Stromal cell of bone marrow (primary cell): ENCODE results near the gene POU5F1.

ENCODE experiments used
- DNase-seq: peaks from one replicate; pipeline ENCODE4 v3.0.0-alpha.2; 2012; ENCODE audit warnings: low read depth

POU5F1 gene

DNA sequence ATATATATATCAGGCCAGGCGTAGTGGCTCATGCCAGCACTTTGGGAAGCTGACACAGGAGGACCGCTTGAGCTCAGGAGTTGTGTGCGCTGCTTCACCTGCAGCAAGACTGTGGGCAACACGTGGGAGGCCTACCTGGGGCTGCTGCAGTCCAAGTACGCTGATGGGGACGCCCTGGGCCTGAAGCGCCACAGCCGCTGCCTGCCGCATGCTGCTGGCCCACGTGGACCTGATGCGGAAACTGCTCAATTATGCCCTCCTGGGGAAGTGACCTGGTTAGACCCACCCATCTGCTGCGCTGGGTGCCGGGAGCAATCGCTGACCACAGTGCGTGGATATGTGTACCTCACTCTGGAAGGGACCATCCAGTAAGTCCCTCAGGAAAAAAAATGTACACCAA lies 29.8 kb downstream of the POU5F1 start:
- DNase-seq: no peak

GRCh38 chr6:31139599-31139998 lies 30.9 kb downstream of the POU5F1 start:
- DNase-seq: no peak

DNA sequence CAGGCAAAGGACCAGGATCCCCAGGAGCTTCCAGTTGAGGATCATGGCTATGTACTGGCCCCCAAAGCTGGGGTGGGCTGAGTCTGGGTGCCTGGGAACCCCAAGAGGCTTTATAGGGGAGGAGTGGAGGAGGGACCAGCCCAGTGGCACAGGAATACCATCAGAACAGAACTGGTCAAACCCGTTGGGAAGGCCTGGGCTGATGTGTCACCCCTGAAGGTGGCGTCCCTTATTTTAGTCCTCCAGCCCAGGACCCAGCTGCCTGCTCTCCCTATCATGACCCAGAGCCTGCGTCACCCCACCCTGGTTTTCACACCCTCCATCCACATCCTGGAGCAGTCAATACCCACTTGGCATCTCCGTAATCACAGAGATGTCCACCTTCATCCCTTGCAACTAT lies 31.5 kb downstream of the POU5F1 start, which contains the start of gene PSORS1C2:
Gene PSORS1C2, minus strand, starts transcription at position 85 of the 400 bp plus-strand sequence. Its CDS starts 40 bp downstream, at position 45.
- DNase-seq: no peak

DNA sequence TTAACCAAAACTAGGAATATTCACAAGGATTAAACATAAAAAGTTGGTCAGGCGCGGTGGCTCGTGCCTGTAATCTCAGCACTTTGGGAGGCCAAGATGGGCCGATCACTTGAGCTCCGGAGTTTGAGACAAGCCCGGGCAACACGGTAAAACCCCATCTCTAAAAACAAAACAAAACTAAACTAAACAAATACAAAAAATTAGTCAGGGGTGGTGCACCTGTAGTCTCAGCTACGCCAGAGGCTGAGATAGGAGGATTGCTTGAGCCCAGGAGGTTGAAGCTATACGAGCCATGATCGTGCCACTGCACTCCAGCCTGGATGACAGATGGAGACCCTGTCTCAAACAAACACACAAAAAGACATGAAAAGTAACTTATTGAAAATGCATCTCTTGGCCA lies 34.8 kb downstream of the POU5F1 start:
- DNase-seq: no peak

DNA sequence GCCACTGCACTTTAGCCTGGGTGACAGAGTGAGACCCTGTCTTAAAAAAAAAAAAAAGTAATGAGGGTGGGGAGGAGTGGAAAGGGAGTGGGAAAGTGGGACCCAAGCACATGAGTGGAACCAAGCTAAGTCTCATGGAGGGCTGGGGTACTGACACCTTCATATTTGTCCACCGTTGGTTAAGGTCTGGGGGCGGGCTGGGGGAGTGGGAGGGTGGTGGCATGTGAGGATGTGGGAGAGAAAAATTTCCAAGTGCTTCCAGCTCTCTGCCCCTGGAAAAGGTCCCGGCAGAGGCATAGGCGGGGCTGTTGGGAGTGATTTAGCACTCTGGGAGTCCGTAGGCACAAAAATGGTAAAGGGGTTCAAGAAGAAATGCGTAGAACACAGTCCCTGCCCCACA lies 37.7 kb downstream of the POU5F1 start:
- DNase-seq: no peak

DNA sequence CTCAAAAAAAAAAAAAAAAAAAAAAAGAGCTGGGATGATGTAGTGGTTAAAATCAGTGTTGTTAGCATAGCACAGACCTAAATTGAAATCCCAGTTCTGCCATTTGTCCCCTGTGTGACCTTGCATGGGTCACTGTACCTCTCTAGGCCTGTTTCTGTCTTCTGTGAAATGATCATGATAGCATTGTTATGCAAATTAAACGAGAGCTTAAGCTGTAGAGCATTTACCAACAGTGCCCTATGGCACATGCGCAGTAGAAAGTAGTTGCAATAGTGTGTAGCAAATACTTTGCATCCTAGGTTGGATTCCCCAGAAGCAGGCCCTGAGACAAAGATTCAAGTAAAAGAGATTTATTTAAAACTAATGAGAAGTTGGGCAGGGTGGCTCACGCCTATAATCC lies 38.9 kb downstream of the POU5F1 start:
- DNase-seq: no peak

- DNase-seq: no peak
Measured at GRCh38 chr6:31130751-31131150, 39.7 kb downstream of the POU5F1 start.

GRCh38 chr6:31129130-31129529 lies 41.4 kb downstream of the POU5F1 start:
- no peak for DNase-seq

DNA sequence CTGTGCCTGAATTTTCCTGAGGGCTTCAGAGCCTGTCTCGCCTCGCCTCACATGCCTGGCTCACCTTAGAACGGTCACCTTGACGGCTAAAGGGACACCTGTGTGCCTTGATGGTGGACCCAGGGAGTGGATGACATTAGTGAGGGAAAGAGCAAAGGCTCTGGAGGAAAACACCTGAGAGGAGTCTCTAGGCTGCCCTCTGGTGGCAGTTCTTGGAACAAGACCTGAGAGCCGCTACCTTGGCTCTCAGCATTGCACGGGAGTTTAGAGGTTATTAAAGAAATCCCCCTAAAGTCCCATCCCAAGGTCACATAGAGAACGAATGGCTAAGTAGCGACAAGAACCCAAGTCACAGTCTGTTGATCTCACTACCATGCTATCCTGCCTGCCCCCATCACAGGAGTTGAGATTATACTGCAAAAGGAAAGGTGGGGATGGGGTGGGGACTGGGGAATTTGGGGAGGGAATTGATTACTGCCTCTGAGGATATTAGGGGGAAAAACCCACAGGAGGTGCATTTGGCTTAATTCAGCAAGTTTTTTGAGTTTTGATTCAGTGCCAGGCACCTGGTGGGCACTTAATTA lies 42.3 kb downstream of the POU5F1 start:
- no peak for DNase-seq

- no peak for DNase-seq
Measured at GRCh38 chr6:31126396-31127175, 43.9 kb downstream of the POU5F1 start.

DNA sequence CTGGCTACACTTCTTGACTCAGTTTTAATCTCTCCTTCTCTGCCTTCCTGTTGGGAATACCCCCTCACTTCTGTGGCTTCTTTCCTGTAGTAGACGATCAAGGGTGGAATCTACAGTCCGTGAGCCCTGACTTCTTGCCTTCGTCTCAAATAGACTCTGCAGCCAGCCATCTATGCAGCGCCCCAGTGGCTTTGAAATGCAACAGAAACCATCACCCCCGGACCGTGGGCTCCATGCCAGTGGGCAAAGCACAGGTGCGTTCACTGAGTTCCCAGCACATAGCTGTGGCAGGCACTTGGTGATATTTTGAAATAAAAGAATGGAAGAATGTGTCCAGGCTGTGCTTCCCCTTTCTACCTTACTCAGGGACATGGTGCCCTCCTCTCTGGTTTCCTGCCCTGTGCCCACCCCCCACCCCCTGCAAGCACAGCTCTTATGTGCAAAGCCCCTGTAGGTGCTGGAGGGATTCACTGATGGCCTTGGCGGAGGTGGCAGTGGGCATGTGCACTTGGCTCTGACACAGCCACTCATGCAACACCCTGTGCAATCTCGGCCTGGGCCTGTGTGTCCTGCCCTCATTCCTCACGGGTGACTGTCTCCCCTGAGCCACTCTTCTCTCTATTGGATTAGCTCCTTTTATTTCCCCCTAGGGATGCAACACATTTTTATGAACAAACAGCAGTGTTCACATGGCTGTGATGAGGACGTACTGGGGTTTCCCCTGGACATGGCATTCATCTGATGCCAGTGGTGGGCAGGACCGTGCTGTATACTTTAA lies 44.7 kb downstream of the POU5F1 start:
- DNase-seq: no peak

DNA sequence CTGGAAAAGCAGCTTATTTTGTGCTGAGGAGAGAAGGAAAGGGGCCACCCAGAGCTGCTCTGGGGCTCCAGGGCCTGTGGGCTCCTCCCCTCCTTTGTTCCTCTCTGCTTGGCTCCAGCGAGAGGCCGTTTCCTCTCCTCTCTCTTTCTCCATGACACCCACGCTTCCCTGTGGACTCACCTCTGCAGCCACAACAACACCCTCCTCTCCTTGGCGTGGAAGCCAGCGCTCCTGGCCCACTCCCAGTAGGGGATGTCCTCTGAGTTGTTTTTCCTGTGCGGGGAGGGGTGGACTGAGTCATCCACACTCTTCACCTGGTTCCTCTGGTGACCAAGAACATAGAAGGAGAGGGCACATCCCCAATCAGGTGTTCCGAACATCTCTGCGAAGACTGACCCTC lies 45.3 kb downstream of the POU5F1 start:
- DNase-seq: no peak

DNA sequence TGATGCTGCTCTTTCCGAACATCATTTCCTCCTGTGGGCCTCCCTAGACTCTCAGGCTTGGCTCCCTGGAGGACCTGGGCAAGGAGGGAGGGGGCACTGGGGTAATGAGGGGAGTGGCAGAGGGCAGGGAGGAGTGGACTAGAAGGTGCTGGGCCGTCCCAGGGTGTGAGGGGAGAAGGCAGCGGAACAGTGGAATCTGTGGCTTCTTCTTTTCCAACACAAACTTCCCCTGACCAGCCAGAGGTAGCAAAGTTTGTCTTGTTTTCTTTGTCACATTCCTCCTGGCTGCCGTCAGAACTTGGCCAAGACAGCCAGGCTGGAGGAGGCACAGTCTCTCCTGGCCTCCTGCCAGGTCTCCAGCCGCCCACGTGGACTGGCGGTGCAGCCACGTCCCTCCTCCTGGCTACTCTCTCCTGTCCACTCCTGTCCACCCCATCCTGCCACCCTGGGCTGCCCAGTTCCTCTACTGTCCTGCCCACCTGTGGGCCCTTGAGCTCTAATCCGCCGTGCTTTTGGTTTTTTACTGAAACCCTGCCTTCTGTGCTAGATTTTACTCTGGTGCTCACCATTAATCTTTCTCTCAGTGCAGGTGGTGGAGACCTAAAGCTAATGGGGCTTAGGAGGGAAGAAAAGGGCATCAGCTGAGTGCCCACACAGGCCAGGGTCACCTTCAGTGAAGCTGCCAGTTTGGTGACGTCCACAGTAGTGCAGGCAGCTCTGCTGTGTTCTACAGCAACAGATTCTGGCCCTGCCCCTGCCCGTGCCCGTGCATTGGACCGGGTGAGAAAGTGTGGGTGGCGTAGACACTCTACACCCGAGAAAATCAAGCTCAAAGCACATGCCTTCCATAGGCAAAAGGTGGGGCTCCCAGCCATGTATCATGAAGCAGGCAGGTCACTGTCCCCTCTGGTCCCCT lies 47.4 kb downstream of the POU5F1 start:
- peak; percentile 57 for DNase-seq

- DNase-seq: no peak
Measured at GRCh38 chr6:31121131-31121790, 49.2 kb downstream of the POU5F1 start.

DNA sequence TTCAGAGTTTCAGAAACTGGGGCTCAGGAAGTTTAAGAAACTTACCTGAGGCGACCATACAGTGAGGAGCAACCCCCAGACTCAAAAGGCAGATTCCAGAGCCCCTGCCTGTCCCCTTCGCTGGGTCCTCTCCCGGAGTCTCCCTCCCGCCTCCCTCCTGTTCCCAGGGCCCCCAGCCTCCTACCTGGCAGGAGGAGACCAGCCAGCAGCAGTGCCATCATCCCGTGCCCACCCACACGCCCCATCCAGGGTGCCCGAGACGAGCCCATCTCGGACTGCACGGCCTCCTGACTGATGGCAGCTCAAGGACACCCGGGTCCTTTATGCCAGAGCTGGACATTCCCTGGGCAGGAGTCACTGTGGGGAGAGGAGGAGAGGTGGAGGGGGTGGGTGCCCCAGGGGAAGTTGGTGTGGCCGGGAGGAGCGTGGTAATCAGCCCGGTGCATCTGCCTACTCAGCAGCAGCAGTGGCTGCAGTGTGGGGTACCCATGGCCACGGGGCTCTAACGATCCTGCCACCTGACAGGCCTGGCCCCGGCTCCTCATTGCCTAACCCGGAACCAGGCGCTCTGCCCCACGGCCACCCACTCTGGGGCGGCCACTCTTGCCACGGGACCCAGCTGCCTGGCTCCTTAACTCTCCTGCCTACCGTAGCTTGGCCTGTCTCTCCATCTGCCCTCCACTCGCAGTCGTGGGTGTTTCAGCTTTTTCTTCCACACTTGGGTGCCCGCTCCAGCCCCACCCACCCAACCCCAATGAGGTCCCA lies 50.1 kb downstream of the POU5F1 start, which contains the start of gene CDSN:
Gene CDSN, minus strand, starts transcription at position 296 of the 765 bp plus-strand sequence. Its CDS starts 27 bp downstream, at position 269.
- no peak for DNase-seq

DNA sequence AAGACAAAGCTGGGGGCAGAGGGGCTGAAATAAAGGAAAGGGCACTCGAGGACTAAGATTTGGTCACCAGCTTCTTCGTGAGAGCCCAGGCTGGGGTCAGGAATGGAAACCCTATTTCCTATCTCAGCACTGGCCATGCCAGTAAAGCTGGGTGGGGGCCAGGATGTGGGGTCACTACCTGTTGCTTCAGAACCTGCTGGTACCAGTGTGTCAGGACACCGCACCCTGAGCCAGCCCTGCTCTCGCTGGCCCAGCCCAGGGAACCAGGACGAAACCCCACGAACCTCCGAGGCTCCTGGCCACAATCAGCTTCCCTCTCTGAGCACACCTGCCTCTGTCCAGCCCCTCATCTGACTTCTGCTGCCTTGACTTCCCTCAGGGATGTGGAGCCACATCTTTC lies 52.3 kb downstream of the POU5F1 start:
- no peak for DNase-seq

DNA sequence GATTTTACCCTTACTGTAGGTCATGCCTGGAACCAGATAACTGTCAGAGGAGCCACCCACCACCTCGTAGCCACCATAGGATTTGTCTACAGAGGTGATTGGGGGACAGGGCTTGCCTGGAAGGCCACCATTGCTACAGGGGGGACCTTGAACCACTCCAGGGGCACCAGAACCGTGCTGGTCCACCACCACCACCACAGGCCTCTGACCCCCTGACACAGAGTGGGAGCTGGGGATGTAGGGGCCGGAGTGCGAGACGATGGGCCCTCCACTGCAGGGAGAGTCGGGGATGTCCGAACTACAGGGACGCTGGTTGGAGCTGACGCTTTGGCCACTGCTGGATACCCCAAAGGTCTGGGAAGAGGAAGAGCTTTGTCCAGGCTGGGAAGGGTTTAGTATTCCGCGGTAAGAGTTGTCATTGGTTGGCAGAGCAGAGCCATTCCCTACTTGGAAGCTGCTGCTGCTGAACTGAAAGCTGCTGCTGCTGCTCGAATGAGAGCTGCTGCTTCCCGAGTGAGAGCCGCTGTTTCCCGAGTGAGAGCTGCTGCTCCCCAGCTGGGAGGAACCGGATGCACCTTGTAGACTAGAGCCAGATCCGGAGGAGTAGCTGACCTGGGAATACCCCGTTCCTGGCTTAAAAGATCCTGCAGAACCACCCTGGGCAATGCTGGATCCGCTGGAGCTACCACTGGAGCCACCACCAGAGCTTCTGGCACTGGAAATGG lies 53.7 kb downstream of the POU5F1 start:
- no peak for DNase-seq

DNA sequence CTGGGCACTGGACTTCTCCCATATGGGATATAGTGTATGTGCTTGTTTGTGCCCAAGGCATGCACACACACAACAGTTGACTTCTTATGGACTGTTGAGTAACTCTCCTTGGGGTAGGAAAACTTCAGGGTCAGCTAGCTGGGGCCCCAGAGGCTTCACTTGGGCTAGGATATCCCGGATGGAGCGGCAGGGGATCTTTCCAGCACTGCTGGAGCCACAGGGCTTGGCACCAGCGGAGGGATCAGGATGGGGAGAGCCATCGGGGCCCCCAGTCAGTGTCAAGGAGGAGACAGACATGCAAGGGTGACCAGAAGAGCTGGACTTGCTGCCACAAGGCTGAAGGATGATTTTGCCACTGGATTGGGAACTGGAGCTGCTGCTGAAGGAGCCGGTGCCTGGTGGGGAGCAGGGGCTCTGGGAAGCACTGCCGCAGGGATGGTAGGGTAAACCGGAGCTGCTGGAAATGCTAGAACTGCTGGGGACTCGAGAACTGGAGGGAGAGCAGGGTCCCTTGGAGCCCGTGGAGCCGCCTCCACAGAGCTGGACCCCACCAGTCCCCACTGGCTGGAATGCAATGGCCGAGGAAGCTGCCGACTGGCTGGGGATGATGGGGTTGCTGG lies 54.4 kb downstream of the POU5F1 start:
- no peak for DNase-seq
